Measurements from ENCODE around the gene POU2AF2. TPM values are rescaled to one million over a fixed set of nuclear protein-coding genes. Genes with fewer than 3 reads are reported as not detected.

POU2AF2 gene
- total RNA-seq, 1 donor from 2014 or later = not detected

DNA sequence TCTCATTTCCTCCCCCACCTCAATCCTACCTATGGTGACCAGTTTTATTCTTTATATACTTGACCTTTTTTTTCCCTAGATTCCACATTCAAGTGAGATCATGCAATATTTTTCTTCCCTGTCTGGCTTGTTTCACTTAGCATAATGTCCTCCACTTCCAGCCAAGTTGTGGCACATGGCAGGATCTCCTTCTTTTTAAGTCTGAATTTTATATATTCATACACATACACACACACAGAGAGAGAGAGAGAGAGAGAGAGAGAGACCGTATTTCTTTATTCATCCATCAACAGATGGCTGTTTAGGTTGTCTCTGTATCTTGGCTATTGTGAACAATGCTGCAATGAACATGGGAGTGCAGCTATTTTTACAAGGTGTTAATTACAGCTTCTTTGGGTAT lies 1.4 kb downstream of the POU2AF2 start:
- H3K4me3 ChIP-seq (ENCODE audit: insufficient read depth, low read depth, low read length) = no peak overlapping the region
- FAIRE-seq (no peak), DNase-seq (ENCODE audit: low read depth) (no peak)
- H3K4me1 ChIP-seq (ENCODE audit: insufficient read depth, low read length) = no peaks in the 10 kb centered on the region
- no peak overlapping the region for H3K9ac ChIP-seq (ENCODE audit: low read length)
- no peak overlapping the region for H3K27ac Mint-ChIP-seq (ENCODE audit: unreplicated experiment)
- H3K9me3 ChIP-seq (ENCODE audit: insufficient read depth, low read depth, low read length) = no peaks in the 10 kb centered on the region
- peaks cover 7% of the 10 kb centered on the region for H3K27me3 ChIP-seq (ENCODE audit: insufficient read depth, low read length)
- H3K27me3 Mint-ChIP-seq (ENCODE audit: low read depth, unreplicated experiment) = peaks cover 3% of the 10 kb centered on the region
- TF ChIP-seq, protein P1, sequence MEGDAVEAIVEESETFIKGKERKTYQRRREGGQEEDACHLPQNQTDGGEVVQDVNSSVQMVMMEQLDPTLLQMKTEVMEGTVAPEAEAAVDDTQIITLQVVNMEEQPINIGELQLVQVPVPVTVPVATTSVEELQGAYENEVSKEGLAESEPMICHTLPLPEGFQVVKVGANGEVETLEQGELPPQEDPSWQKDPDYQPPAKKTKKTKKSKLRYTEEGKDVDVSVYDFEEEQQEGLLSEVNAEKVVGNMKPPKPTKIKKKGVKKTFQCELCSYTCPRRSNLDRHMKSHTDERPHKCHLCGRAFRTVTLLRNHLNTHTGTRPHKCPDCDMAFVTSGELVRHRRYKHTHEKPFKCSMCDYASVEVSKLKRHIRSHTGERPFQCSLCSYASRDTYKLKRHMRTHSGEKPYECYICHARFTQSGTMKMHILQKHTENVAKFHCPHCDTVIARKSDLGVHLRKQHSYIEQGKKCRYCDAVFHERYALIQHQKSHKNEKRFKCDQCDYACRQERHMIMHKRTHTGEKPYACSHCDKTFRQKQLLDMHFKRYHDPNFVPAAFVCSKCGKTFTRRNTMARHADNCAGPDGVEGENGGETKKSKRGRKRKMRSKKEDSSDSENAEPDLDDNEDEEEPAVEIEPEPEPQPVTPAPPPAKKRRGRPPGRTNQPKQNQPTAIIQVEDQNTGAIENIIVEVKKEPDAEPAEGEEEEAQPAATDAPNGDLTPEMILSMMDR (IDR thresholded peaks at IDR 0.05; ENCODE audit: insufficient read depth, low read depth, low read length) = no peak
- TF ChIP-seq EZH2 (IDR thresholded peaks at IDR 0.05; ENCODE audit: insufficient read depth, low read length) = no peak
- H3K9me3 Mint-ChIP-seq (ENCODE audit: unreplicated experiment) = no peaks in the 10 kb centered on the region
- no peaks in the 10 kb centered on the region for H3K79me2 ChIP-seq (ENCODE audit: insufficient read depth, low read length)
- no peak overlapping the region for H3K27ac ChIP-seq (ENCODE audit: low read depth, low read length)
- no peak overlapping the region for H3K4me3 Mint-ChIP-seq (ENCODE audit: unreplicated experiment)
- no peaks in the 10 kb centered on the region for H3K36me3 ChIP-seq (ENCODE audit: insufficient read depth, low read length)
- no peak overlapping the region for H3K4me2 ChIP-seq (ENCODE audit: low read length)
- no peaks in the 10 kb centered on the region for H4K20me1 ChIP-seq (ENCODE audit: insufficient read depth, low read length)
- H3K4me1 Mint-ChIP-seq (ENCODE audit: low read depth, unreplicated experiment) = no peaks in the 10 kb centered on the region
- H3K36me3 Mint-ChIP-seq (ENCODE audit: low read depth, unreplicated experiment) = no peaks in the 10 kb centered on the region
- no peak overlapping the region for H2AFZ ChIP-seq (ENCODE audit: low read depth, low read length)

DNA sequence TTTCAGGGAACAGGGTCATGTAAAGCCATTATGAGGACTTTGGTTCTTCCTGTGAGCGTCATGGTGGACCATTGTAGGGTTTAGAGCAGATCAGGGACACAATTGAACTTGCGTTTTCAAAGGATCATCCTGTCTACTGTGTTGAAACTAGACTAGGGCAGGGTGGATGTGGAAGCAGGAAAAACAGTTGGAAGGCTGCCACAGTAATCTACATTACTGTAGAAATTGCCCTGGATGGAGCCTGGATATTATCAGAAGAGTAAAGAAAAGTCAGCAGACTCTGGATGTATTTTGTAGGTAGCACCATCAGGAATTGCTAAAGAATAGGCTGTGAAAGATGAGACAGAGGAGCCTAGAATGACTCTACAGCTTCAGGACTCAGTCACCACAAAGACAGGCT lies 5.4 kb downstream of the POU2AF2 start:
- no peak overlapping the region for H3K27ac ChIP-seq (ENCODE audit: low read depth, low read length)
- Mint-ChIP-seq H3K4me1 (ENCODE audit: low read depth, unreplicated experiment) (no peaks in the 10 kb centered on the region), H3K36me3 (ENCODE audit: low read depth, unreplicated experiment) (no peaks in the 10 kb centered on the region), H3K27me3 (ENCODE audit: low read depth, unreplicated experiment) (no peaks in the 10 kb centered on the region), H3K9me3 (ENCODE audit: unreplicated experiment) (no peaks in the 10 kb centered on the region), H3K27ac (ENCODE audit: unreplicated experiment) (no peak overlapping the region), H3K4me3 (ENCODE audit: unreplicated experiment) (no peak overlapping the region)
- TF ChIP-seq EZH2 (IDR thresholded peaks at IDR 0.05; ENCODE audit: insufficient read depth, low read length) = no peak
- H3K79me2 ChIP-seq (ENCODE audit: insufficient read depth, low read length) = no peaks in the 10 kb centered on the region
- H3K36me3 ChIP-seq (ENCODE audit: insufficient read depth, low read length) = no peaks in the 10 kb centered on the region
- no peak overlapping the region for H3K4me2 ChIP-seq (ENCODE audit: low read length)
- H2AFZ ChIP-seq (ENCODE audit: low read depth, low read length) = no peak overlapping the region
- FAIRE-seq = no peak
- H4K20me1 ChIP-seq (ENCODE audit: insufficient read depth, low read length) = no peaks in the 10 kb centered on the region
- H3K4me3 ChIP-seq (ENCODE audit: insufficient read depth, low read depth, low read length) = no peak overlapping the region
- no peaks in the 10 kb centered on the region for H3K4me1 ChIP-seq (ENCODE audit: insufficient read depth, low read length)
- DNase-seq (ENCODE audit: low read depth) = no peak
- H3K9me3 ChIP-seq (ENCODE audit: insufficient read depth, low read depth, low read length) = no peaks in the 10 kb centered on the region
- peaks cover 3% of the 10 kb centered on the region for H3K27me3 ChIP-seq (ENCODE audit: insufficient read depth, low read length)
- no peak overlapping the region for H3K9ac ChIP-seq (ENCODE audit: low read length)

DNA sequence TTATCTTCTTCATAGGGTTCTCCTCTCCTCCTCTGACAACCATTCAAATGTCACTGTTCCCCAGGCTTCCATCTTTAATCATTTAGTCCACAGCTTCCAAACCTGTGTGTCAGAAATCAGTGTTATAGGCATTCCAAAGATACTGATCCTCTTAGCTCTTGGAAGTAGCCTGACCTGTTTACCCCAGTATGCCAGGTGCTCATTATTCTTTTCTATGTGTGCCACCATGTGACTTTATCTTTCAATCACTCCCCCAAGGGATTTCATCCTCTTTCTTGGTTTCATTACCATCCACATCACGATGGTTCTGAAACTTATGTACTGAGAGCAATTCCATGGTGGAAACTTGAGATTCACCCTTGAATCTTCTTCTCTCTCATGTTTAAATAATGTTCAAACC lies 7.6 kb downstream of the POU2AF2 start:
- Histone ChIP-seq H3K4me1 (ENCODE audit: insufficient read depth, low read length) (no peaks in the 10 kb centered on the region), H3K4me3 (ENCODE audit: insufficient read depth, low read depth, low read length) (no peak overlapping the region), H2AFZ (ENCODE audit: low read depth, low read length) (no peak overlapping the region), H4K20me1 (ENCODE audit: insufficient read depth, low read length) (no peaks in the 10 kb centered on the region), H3K36me3 (ENCODE audit: insufficient read depth, low read length) (no peaks in the 10 kb centered on the region), H3K4me2 (ENCODE audit: low read length) (no peak overlapping the region), H3K9ac (ENCODE audit: low read length) (no peak overlapping the region), H3K27me3 (ENCODE audit: insufficient read depth, low read length) (peaks cover 3% of the 10 kb centered on the region), H3K27ac (ENCODE audit: low read depth, low read length) (no peak overlapping the region), H3K79me2 (ENCODE audit: insufficient read depth, low read length) (no peaks in the 10 kb centered on the region), H3K9me3 (ENCODE audit: insufficient read depth, low read depth, low read length) (no peaks in the 10 kb centered on the region)
- Mint-ChIP-seq H3K27ac (ENCODE audit: unreplicated experiment) (no peak overlapping the region), H3K4me3 (ENCODE audit: unreplicated experiment) (no peak overlapping the region), H3K36me3 (ENCODE audit: low read depth, unreplicated experiment) (no peaks in the 10 kb centered on the region), H3K9me3 (ENCODE audit: unreplicated experiment) (no peaks in the 10 kb centered on the region), H3K4me1 (ENCODE audit: low read depth, unreplicated experiment) (no peaks in the 10 kb centered on the region), H3K27me3 (ENCODE audit: low read depth, unreplicated experiment) (no peaks in the 10 kb centered on the region)
- TF ChIP-seq EZH2 (IDR thresholded peaks at IDR 0.05; ENCODE audit: insufficient read depth, low read length) = no peak
- TF ChIP-seq, protein P1 (IDR thresholded peaks at IDR 0.05; ENCODE audit: insufficient read depth, low read depth, low read length) = no peak
- no peak for FAIRE-seq
- DNase-seq (ENCODE audit: low read depth) = no peak

All from astrocyte (in vitro differentiated cells and primary cell).